Measurements from ENCODE around the gene TSEN54.
A peak's percentile ranks its signal among the peaks of the same experiment; 100 is the strongest.
"Not testable (repeated sequence)": the region's sequence is repeated elsewhere in the genome, so short reads cannot be mapped to it uniquely, and the experiment has no call there.

TSEN54 gene

GRCh38 chr17:75516255-75516618 is at the start of gene TSEN54:
TSEN54 (plus strand) TSS chr17:75516528; CDS start chr17:75516561, 33 bp downstream.
- Mint-ChIP-seq H3K4me1 (peaks cover 17 to 31% of the 10 kb centered on the region in 2 donors), H3K9me3 (no peaks in the 10 kb centered on the region), H3K36me3 (peaks cover 7 to 19% of the 10 kb centered on the region in 2 donors), H3K4me3 (peak within 1 kb of the TSS; percentile 87 to 90), H3K27ac (peak within 1 kb of the TSS; percentile 88), H3K27me3 (no peaks in the 10 kb centered on the region)
- DNase-seq: peak; percentile 88
- peak; percentile 86 to 89 for ATAC-seq (replicated peaks)

- H3K27ac Mint-ChIP-seq: no peak overlapping the region
- ATAC-seq (replicated peaks): no peak
Observed at GRCh38 chr17:75468291-75468754, 48.0 kb upstream of the TSEN54 start.

GRCh38 chr17:75468779-75469373 is 47.5 kb upstream of the TSEN54 start:
- DNase-seq: no peak
- no peak for ATAC-seq (replicated peaks)
- peaks cover 6 to 14% of the 10 kb centered on the region in 2 donors for H3K4me1 Mint-ChIP-seq

More at GRCh38 chr17:75468291-75468754, 48.0 kb upstream of the TSEN54 start:
- Mint-ChIP-seq H3K36me3 (peaks cover 21 to 28% of the 10 kb centered on the region in 2 donors), H3K4me1 (peaks cover 6 to 18% of the 10 kb centered on the region in 2 donors), H3K9me3 (no peaks in the 10 kb centered on the region), H3K27me3 (no peaks in the 10 kb centered on the region), H3K4me3 (no peak overlapping the region)
- DNase-seq: no peak

GRCh38 chr17:75471207-75471606 is 45.1 kb upstream of the TSEN54 start:
- DNase-seq (no peak), ATAC-seq (replicated peaks) (no peak)
- no peaks in the 10 kb centered on the region for H3K9me3 Mint-ChIP-seq
- H3K27ac Mint-ChIP-seq: no peak overlapping the region
- peaks cover 4 to 5% of the 10 kb centered on the region in 2 donors for H3K4me1 Mint-ChIP-seq
- H3K36me3 Mint-ChIP-seq: peaks cover 30 to 36% of the 10 kb centered on the region in 2 donors
- H3K4me3 Mint-ChIP-seq: no peak overlapping the region
- no peaks in the 10 kb centered on the region for H3K27me3 Mint-ChIP-seq

More at GRCh38 chr17:75468779-75469373, 47.5 kb upstream of the TSEN54 start:
- H3K27ac Mint-ChIP-seq: no peak overlapping the region
- no peak overlapping the region for H3K4me3 Mint-ChIP-seq
- peaks cover 22 to 33% of the 10 kb centered on the region in 2 donors for H3K36me3 Mint-ChIP-seq
- no peaks in the 10 kb centered on the region for H3K9me3 Mint-ChIP-seq
- H3K27me3 Mint-ChIP-seq: no peaks in the 10 kb centered on the region

GRCh38 chr17:75472119-75472518 is 44.2 kb upstream of the TSEN54 start:
- Mint-ChIP-seq H3K4me3 (no peak overlapping the region), H3K4me1 (peaks cover 3 to 6% of the 10 kb centered on the region in 2 donors), H3K27me3 (no peaks in the 10 kb centered on the region), H3K36me3 (peaks cover 37 to 45% of the 10 kb centered on the region in 2 donors), H3K27ac (no peak overlapping the region), H3K9me3 (no peaks in the 10 kb centered on the region)
- DNase-seq: no peak
- ATAC-seq (replicated peaks): no peak

GRCh38 chr17:75473246-75473645 is 43.1 kb upstream of the TSEN54 start:
- Mint-ChIP-seq H3K4me3 (no peak overlapping the region), H3K4me1 (peaks cover 3 to 6% of the 10 kb centered on the region in 2 donors), H3K27me3 (no peaks in the 10 kb centered on the region), H3K36me3 (peaks cover 35 to 46% of the 10 kb centered on the region in 2 donors), H3K9me3 (no peaks in the 10 kb centered on the region), H3K27ac (no peak overlapping the region)
- ATAC-seq (replicated peaks): no peak
- DNase-seq: no peak

- peaks cover under 1 to 6% of the 10 kb centered on the region in 2 donors for H3K4me1 Mint-ChIP-seq
- no peaks in the 10 kb centered on the region for H3K27me3 Mint-ChIP-seq
- DNase-seq (no peak), ATAC-seq (replicated peaks) (no peak)
- no peaks in the 10 kb centered on the region for H3K9me3 Mint-ChIP-seq
- no peak overlapping the region for H3K4me3 Mint-ChIP-seq
- H3K36me3 Mint-ChIP-seq: peaks cover 35 to 46% of the 10 kb centered on the region in 2 donors
- H3K27ac Mint-ChIP-seq: no peak overlapping the region
Observed at GRCh38 chr17:75474736-75475135, 41.6 kb upstream of the TSEN54 start.

- Mint-ChIP-seq H3K4me3 (no peak overlapping the region), H3K9me3 (no peaks in the 10 kb centered on the region), H3K27me3 (no peaks in the 10 kb centered on the region), H3K36me3 (peaks cover 35 to 46% of the 10 kb centered on the region in 2 donors), H3K4me1 (peaks cover 2 to 6% of the 10 kb centered on the region in 2 donors), H3K27ac (no peak overlapping the region)
- ATAC-seq (replicated peaks) (no peak), DNase-seq (no peak)
Observed at GRCh38 chr17:75475144-75475835, 41.0 kb upstream of the TSEN54 start.

GRCh38 chr17:75475851-75476250 is 40.5 kb upstream of the TSEN54 start:
- Mint-ChIP-seq H3K36me3 (peaks cover 35 to 50% of the 10 kb centered on the region in 2 donors), H3K4me1 (peaks cover 2 to 6% of the 10 kb centered on the region in 2 donors), H3K27ac (no peak overlapping the region), H3K9me3 (no peaks in the 10 kb centered on the region), H3K4me3 (no peak overlapping the region), H3K27me3 (no peaks in the 10 kb centered on the region)
- DNase-seq (no peak), ATAC-seq (replicated peaks) (no peak)

- ATAC-seq (replicated peaks) (no peak), DNase-seq (no peak)
- no peak overlapping the region for H3K4me3 Mint-ChIP-seq
- H3K27me3 Mint-ChIP-seq: no peaks in the 10 kb centered on the region
- H3K4me1 Mint-ChIP-seq: peaks cover 2 to 6% of the 10 kb centered on the region in 2 donors
- no peaks in the 10 kb centered on the region for H3K9me3 Mint-ChIP-seq
- no peak overlapping the region for H3K27ac Mint-ChIP-seq
- peaks cover 35 to 50% of the 10 kb centered on the region in 2 donors for H3K36me3 Mint-ChIP-seq
Observed at GRCh38 chr17:75476271-75476671, 40.1 kb upstream of the TSEN54 start.

- Mint-ChIP-seq H3K9me3 (no peaks in the 10 kb centered on the region), H3K4me1 (peaks cover 2 to 6% of the 10 kb centered on the region in 2 donors), H3K36me3 (peaks cover 32 to 47% of the 10 kb centered on the region in 2 donors), H3K27me3 (no peaks in the 10 kb centered on the region), H3K27ac (peak overlapping the region; percentile 48), H3K4me3 (no peak overlapping the region)
- DNase-seq: no peak
- ATAC-seq (replicated peaks): no peak
Observed at GRCh38 chr17:75476752-75477489, 39.4 kb upstream of the TSEN54 start.

GRCh38 chr17:75477490-75477862 is 38.9 kb upstream of the TSEN54 start:
- peaks cover 28 to 44% of the 10 kb centered on the region in 2 donors for H3K36me3 Mint-ChIP-seq
- H3K9me3 Mint-ChIP-seq; H3K27ac Mint-ChIP-seq; H3K4me1 Mint-ChIP-seq; ATAC-seq (replicated peaks); H3K27me3 Mint-ChIP-seq; H3K4me3 Mint-ChIP-seq; DNase-seq: not testable (repeated sequence)

GRCh38 chr17:75478508-75478907 is 37.8 kb upstream of the TSEN54 start:
- Mint-ChIP-seq H3K27ac (no peak overlapping the region), H3K4me1 (peaks cover 2 to 6% of the 10 kb centered on the region in 2 donors)
- DNase-seq: no peak

GRCh38 chr17:75480281-75480680 is 36.0 kb upstream of the TSEN54 start:
- H3K27ac Mint-ChIP-seq: peak overlapping the region; percentile 20
- ATAC-seq (replicated peaks): no peak
- H3K27me3 Mint-ChIP-seq: no peaks in the 10 kb centered on the region
- no peak overlapping the region for H3K4me3 Mint-ChIP-seq
- H3K9me3 Mint-ChIP-seq: no peaks in the 10 kb centered on the region
- peaks cover 2 to 6% of the 10 kb centered on the region in 2 donors for H3K4me1 Mint-ChIP-seq
- H3K36me3 Mint-ChIP-seq: peaks cover 15 to 36% of the 10 kb centered on the region in 2 donors
- DNase-seq: no peak

More at GRCh38 chr17:75478508-75478907, 37.8 kb upstream of the TSEN54 start:
- H3K27me3 Mint-ChIP-seq: no peaks in the 10 kb centered on the region
- H3K9me3 Mint-ChIP-seq: no peaks in the 10 kb centered on the region
- H3K36me3 Mint-ChIP-seq: peaks cover 25 to 39% of the 10 kb centered on the region in 2 donors
- no peak overlapping the region for H3K4me3 Mint-ChIP-seq
- ATAC-seq (replicated peaks): no peak
